ENCODE results near the gene SIGLEC7.

DNA sequence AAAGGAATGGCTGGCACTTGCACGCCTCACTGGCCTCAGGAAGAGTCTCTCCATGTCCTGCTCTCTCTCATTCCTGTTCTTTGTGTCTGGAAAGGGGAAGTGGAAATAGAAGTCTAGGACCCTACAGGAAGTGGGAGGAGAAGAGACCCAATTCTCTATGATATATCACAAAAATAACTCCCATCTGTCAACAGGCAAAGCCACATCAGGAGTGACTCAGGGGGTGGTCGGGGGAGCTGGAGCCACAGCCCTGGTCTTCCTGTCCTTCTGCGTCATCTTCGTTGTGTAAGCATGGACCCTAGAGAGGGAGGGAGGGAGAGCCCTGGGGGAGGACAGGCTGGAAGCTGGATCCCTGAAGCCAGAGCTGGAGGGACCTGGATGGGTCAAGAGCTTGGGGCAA, 14.3 kb upstream of the SIGLEC7 start:
- TF ChIP-seq, protein P1, sequence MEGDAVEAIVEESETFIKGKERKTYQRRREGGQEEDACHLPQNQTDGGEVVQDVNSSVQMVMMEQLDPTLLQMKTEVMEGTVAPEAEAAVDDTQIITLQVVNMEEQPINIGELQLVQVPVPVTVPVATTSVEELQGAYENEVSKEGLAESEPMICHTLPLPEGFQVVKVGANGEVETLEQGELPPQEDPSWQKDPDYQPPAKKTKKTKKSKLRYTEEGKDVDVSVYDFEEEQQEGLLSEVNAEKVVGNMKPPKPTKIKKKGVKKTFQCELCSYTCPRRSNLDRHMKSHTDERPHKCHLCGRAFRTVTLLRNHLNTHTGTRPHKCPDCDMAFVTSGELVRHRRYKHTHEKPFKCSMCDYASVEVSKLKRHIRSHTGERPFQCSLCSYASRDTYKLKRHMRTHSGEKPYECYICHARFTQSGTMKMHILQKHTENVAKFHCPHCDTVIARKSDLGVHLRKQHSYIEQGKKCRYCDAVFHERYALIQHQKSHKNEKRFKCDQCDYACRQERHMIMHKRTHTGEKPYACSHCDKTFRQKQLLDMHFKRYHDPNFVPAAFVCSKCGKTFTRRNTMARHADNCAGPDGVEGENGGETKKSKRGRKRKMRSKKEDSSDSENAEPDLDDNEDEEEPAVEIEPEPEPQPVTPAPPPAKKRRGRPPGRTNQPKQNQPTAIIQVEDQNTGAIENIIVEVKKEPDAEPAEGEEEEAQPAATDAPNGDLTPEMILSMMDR (IDR thresholded peaks at IDR 0.05): no peak
- TF ChIP-seq POLR2A (IDR thresholded peaks at IDR 0.05; ENCODE audit: low read depth): no peak

Measured in esophagus muscularis mucosa (tissue), 3 donors.